ENCODE measurements around the gene JUND. TPM values are rescaled to one million over a fixed set of nuclear protein-coding genes. Genes with fewer than 3 reads are reported as not detected.

Gene JUND
- total RNA-seq, 1 experiment from 2014 or later = 103 TPM

DNA sequence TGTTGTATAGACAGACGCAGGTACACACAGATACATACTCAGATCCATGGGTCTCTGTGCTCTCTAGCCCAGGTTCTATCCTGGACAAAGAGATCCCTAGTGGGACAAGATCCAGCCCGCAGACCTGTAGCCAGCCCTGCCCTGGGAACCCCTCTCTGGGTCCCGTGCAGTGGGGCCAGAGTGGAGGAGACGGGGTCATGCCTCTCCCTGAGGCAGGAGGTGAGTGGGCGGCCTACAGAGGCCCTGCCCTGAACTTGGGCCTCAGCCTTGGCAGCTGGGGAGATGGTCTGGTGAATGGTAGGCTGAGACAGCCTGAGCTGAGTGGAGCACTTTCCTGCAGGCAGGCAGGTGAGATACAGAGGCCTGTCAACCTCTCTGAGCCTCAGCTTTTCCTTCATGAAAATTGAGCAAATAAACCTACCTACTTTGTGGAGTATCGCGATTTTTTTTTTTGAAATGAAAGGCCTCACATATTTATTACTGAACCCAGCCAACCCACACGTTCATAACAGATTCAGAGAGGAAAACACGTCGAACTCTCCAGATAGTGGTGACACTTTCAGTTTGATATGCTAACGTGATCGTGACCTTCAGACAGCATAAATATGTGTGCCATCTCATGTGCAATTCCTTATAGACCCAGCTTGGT, 3.4 kb upstream of the JUND start:
- Histone ChIP-seq H4K91ac (ENCODE audit: insufficient read length, low read depth, low read length) (no peak overlapping the region), H3K23ac (ENCODE audit: insufficient read length, low read depth, low read length) (no peak overlapping the region), H4K5ac (ENCODE audit: insufficient read length, low read depth, low read length) (no peak overlapping the region), H4K20me1 (ENCODE audit: control insufficient read depth, insufficient read depth, insufficient read length) (no peaks in the 10 kb centered on the region), H2BK20ac (ENCODE audit: low read depth, low read length, poor library complexity, severe bottlenecking) (no peak overlapping the region), H3K14ac (ENCODE audit: insufficient read depth, low read length) (no peak overlapping the region), H3K23me2 (ENCODE audit: insufficient read length, low read depth, low read length, poor library complexity, severe bottlenecking) (peaks cover 12% of the 10 kb centered on the region), H4K8ac (replicated peaks; ENCODE audit: insufficient read length, low read depth, low read length) (no peak overlapping the region), H3K9me3 (ENCODE audit: control insufficient read depth, low read depth, low read length) (no peaks in the 10 kb centered on the region), H3K4me2 (ENCODE audit: insufficient read depth, insufficient read length, low read length) (no peak overlapping the region), H3K4ac (ENCODE audit: low read depth, low read length) (no peak overlapping the region), H2BK12ac (ENCODE audit: insufficient read length, low read depth, low read length) (no peak overlapping the region), H2BK120ac (ENCODE audit: low read depth, low read length, poor library complexity, severe bottlenecking) (no peak overlapping the region), H3K27ac (ENCODE audit: insufficient read length, low read depth, low read length) (no peak overlapping the region), H2BK15ac (ENCODE audit: low read depth, low read length) (no peak overlapping the region), H3K56ac (ENCODE audit: insufficient read length, low read depth, low read length) (no peak overlapping the region), H3K79me1 (ENCODE audit: insufficient read depth, low read depth, low read length, poor library complexity, severe bottlenecking) (no peaks in the 10 kb centered on the region), H3K79me2 (ENCODE audit: insufficient read depth, low read length) (no peaks in the 10 kb centered on the region; the same call in 1 of the 2 replicates), H3K4me1 (ENCODE audit: insufficient read depth, low read length) (no peaks in the 10 kb centered on the region; the same call in 1 of the 2 replicates), H3K27me3 (ENCODE audit: insufficient read depth, low read length) (no peaks in the 10 kb centered on the region), H3K18ac (ENCODE audit: insufficient read length, low read depth, low read length) (no peak overlapping the region), H3K9ac (ENCODE audit: extremely low read depth, insufficient read length, low read length) (no peak overlapping the region), H2AK5ac (ENCODE audit: insufficient read length, low read length) (no peak overlapping the region), H2AFZ (ENCODE audit: low read length) (no peak overlapping the region), H3T11ph (ENCODE audit: low read length) (no peak overlapping the region), H2BK5ac (ENCODE audit: insufficient read length, low read length) (no peak overlapping the region)
- Mint-ChIP-seq H3K27ac (no peak overlapping the region), H3K4me1 (peaks cover 33 to 36% of the 10 kb centered on the region in 2 experiments), H3K27me3 (ENCODE audit: low read depth) (peaks cover 5% of the 10 kb centered on the region; the same call in 1 of the 2 replicates), H3K4me3 (no peak overlapping the region), H3K36me3 (ENCODE audit: insufficient read depth in 1 of 3, low read depth in 3 of 3) (peaks cover under 1 to 1% (median under 1%) of the 10 kb centered on the region in 3 experiments; a peak in 5 of 7 replicates), H3K9me3 (peaks cover 0 to under 1% of the 10 kb centered on the region in 2 experiments; a peak in 3 of 5 replicates)
- no peak for DNase-seq
- TF ChIP-seq, protein P1, sequence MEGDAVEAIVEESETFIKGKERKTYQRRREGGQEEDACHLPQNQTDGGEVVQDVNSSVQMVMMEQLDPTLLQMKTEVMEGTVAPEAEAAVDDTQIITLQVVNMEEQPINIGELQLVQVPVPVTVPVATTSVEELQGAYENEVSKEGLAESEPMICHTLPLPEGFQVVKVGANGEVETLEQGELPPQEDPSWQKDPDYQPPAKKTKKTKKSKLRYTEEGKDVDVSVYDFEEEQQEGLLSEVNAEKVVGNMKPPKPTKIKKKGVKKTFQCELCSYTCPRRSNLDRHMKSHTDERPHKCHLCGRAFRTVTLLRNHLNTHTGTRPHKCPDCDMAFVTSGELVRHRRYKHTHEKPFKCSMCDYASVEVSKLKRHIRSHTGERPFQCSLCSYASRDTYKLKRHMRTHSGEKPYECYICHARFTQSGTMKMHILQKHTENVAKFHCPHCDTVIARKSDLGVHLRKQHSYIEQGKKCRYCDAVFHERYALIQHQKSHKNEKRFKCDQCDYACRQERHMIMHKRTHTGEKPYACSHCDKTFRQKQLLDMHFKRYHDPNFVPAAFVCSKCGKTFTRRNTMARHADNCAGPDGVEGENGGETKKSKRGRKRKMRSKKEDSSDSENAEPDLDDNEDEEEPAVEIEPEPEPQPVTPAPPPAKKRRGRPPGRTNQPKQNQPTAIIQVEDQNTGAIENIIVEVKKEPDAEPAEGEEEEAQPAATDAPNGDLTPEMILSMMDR (conservative IDR thresholded peaks at IDR 0.05) = no peak
- no CpG with 5 or more reads among the region's 12 CpGs for WGBS (ENCODE audit: extremely low coverage, insufficient read length, low lambda C conversion rate)

Measured in H9 (cell line).